Activated T-helper 17 cell treated with anti-CD3 and anti-CD28 coated beads, Interleukin-2, amount 50 U/mL, for 72 hours (primary cell): ENCODE measurements around the gene GOLT1A. TPM values are rescaled to one million over a fixed set of nuclear protein-coding genes. Genes with fewer than 3 reads are reported as not detected.

ENCODE experiments used
- ATAC-seq: fragments of 150-1000 bp; cut with Tn5 transposase; replicated peaks from 2 replicates; pipeline ENCODE4 v1.10.0; 2021; ENCODE audit warnings: mild to moderate bottlenecking, moderate library complexity
- H3K27ac Mint-ChIP-seq: one replicate; pipeline ENCODE4 v1.8.0; 2022; ENCODE audit warnings: mixed read lengths
- H3K27me3 Mint-ChIP-seq: one replicate; pipeline ENCODE4 v1.8.0; 2022; ENCODE audit warnings: mixed read lengths
- H3K36me3 Mint-ChIP-seq: one replicate; pipeline ENCODE4 v1.8.0; 2022; ENCODE audit warnings: low read depth, mild to moderate bottlenecking, mixed read lengths
- H3K4me1 Mint-ChIP-seq: one replicate; pipeline ENCODE4 v1.8.0; 2022; ENCODE audit warnings: mixed read lengths
- H3K4me3 Mint-ChIP-seq: one replicate; pipeline ENCODE4 v1.8.0; 2022; ENCODE audit warnings: mild to moderate bottlenecking, mixed read lengths
- H3K9me3 Mint-ChIP-seq: one replicate; pipeline ENCODE4 v1.8.0; 2022; ENCODE audit warnings: mixed read lengths
- total RNA-seq, 2 donors: library from RNA; stranded (reverse); gene quantifications; one replicate each; pipeline ENCODE4 v1.2.3, GENCODE V29; 2022

The GOLT1A gene
- total RNA-seq, 2 donors from 2014 or later: 0.48 TPM; not detected in 1

DNA sequence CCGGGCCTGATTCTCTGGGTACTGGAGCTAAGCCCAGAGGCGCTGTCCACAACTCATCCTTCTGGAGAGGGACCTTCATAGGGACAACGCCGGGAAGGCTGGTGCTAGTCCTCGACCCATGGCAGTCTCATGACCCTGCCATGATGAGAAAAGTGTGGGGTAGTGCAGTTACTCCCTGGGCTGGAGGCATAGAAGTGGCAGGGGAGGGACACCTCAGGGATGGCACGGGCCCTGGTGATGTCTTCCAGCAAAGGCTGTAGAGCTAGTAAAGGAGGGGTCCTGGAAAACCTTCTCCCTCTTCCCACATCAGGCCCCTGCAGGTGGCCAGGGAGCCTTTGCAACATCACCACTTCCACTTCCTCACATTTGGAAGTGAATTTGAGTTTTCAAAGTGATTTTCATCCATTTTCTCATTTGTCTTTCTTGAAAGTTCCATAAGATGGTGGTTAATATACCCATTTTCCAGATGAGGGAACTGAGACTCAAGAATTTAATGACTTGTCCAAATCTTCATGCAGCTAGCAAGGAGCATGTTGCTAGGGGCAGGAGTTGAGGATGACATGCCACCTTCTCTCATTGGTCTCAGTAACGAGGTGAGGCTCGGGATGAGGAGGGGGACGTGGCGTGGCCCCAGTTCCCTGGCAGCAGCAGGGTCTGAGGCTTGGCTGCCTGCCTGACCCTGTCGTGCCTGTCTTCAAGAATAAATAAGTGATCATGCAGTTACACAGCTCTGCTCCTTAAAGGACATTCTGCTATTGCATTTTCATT is 3.3 kb upstream of the GOLT1A start:
- H3K9me3 Mint-ChIP-seq: peaks cover 3% of the 10 kb centered on the region

DNA sequence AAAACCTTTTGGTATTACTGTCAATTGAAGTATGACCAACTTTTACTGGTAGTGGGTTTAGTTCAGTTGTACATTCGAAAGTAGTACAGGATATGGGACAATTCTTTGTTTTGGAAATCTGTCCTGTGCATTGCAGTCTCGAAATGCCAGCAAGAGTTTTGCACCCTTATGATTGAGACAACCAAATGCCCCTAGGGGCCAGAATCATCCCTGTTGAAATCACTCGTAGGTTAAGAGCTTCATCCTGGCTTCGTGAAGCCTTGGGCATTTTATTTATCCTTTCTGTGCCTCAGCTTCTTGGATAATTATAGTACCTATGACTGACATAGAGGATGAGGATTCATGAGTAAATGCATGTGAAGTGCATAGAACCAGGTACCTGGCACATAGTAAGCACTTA is 2.4 kb upstream of the GOLT1A start:
- H3K27ac Mint-ChIP-seq: no peak overlapping the region
- H3K4me3 Mint-ChIP-seq: no peak overlapping the region
- peaks cover 5% of the 10 kb centered on the region for H3K4me1 Mint-ChIP-seq
- ATAC-seq: no peak
- H3K9me3 Mint-ChIP-seq: peaks cover 3% of the 10 kb centered on the region
- H3K27me3 Mint-ChIP-seq: peaks cover 3% of the 10 kb centered on the region
- no peaks in the 10 kb centered on the region for H3K36me3 Mint-ChIP-seq

More for the DNA sequence above, 3.3 kb upstream of the GOLT1A start:
- H3K4me3 Mint-ChIP-seq: no peak overlapping the region
- H3K27me3 Mint-ChIP-seq: peaks cover 6% of the 10 kb centered on the region
- ATAC-seq: no peak
- peaks cover 5% of the 10 kb centered on the region for H3K4me1 Mint-ChIP-seq
- H3K27ac Mint-ChIP-seq: no peak overlapping the region
- H3K36me3 Mint-ChIP-seq: no peaks in the 10 kb centered on the region

DNA sequence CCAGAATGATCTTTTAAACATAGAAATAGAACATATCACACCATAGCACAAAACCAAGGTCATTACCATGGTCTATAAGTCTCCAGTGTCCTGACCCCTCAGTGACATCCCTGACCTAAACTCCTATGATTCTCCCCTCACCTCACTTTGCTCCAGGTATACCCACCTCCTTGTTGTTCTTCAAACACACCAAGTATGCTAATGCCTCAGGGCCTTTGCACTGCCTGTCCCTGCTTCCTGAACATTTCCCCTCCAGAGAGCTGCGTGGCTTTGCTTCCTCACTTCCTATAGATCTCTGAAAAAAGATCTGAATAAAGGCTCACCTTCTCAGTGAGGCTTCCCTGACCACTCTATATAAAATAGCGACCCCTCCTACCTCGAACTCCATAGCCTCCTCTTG is 1.1 kb downstream of the GOLT1A start:
- no peaks in the 10 kb centered on the region for H3K36me3 Mint-ChIP-seq
- H3K27me3 Mint-ChIP-seq: peaks cover 3% of the 10 kb centered on the region
- no peak for ATAC-seq
- H3K4me3 Mint-ChIP-seq: no peak overlapping the region
- H3K27ac Mint-ChIP-seq: no peak overlapping the region
- peaks cover 3% of the 10 kb centered on the region for H3K9me3 Mint-ChIP-seq
- peaks cover 5% of the 10 kb centered on the region for H3K4me1 Mint-ChIP-seq

DNA sequence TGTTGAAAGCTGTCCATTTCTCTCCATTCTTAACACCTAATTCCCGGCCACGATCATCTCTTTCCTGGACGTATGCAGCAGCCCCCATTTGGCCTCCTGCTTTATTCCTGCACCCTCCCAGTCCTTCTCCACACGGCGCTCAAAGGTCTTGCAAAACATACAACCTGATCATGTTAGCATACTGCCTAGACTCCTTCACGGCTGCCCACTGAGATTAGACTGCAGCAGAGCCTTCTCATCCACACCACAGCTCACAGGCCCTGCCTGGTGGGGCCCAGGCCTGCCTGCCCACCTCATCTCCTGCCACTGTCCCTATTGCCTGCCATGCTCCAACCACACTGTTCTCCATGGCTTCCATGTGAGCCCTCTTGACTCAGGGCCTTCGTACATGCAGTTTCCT is 2.7 kb downstream of the GOLT1A start:
- Mint-ChIP-seq H3K4me1 (peaks cover 5% of the 10 kb centered on the region), H3K27ac (no peak overlapping the region), H3K27me3 (peaks cover 7% of the 10 kb centered on the region), H3K4me3 (no peak overlapping the region), H3K36me3 (no peaks in the 10 kb centered on the region), H3K9me3 (peaks cover 3% of the 10 kb centered on the region)
- ATAC-seq: no peak

DNA sequence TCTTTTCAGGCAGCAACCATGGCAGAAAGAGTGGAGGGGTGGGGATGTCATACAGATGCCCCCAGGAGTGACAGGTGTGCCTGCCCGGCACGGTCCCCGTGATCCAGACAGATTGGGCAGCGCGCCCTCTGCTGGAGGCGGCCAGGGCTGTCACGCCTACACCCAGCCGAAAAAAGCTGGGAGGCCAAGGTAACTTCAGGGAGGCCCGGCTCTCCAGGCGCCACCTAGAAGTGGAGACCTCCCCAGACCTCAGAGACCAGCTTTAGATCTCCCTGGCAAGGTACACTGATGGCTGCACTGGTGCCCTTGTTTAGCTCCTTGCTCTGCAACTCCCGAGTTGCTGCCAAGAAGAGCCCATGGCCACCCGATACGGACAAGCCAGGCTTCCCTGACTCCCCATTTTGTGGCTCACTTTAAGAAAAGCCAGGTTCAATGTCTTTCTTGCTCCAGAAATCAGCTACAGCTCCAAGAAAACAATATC is 6.6 kb downstream of the GOLT1A start:
- Mint-ChIP-seq H3K36me3 (no peaks in the 10 kb centered on the region), H3K4me3 (no peak overlapping the region), H3K27ac (no peak overlapping the region), H3K4me1 (peaks cover 2% of the 10 kb centered on the region), H3K27me3 (peaks cover 26% of the 10 kb centered on the region), H3K9me3 (no peaks in the 10 kb centered on the region)
- ATAC-seq: peak; percentile 94

DNA sequence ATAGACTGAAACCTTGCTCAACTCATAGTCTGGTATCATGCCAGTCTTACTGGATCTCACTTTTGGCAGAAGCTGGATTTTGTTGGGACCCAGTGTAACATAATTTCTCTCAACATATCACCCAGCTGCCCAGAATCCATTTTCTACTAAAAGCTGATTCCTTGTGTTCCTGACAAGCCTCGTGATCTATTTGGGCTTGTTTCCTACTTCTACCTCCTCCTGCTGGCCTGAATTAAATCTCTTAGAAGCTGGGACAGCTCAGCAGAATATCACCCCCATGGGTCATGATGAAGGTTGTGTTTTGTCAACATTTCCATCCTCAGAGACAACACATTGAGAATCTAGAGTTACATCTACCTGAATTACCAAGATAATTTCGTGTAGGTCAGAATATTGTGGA is 7.7 kb downstream of the GOLT1A start:
- Mint-ChIP-seq H3K4me1 (peaks cover 4% of the 10 kb centered on the region), H3K36me3 (no peaks in the 10 kb centered on the region), H3K27ac (no peak overlapping the region), H3K9me3 (no peaks in the 10 kb centered on the region), H3K4me3 (no peak overlapping the region), H3K27me3 (peaks cover 27% of the 10 kb centered on the region)
- ATAC-seq: no peak

DNA sequence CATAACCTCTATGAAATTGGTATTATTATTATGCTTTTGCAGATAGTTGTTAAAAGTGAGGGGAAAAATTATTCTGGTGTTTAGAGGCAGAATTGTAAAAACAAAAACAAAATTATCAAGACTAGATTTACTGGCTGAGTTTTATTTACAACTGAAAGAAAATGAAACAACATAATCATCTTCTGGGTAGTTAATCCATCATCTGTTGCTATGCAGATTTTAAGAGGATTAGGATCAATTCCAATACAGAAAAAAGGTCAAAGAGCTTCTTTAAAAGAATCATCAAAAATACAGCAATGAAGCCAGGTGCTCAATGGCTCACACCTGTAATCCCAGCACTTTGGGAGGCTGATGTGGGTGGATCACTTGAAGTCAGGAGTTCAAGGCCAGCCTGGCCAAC is 8.3 kb downstream of the GOLT1A start:
- H3K9me3 Mint-ChIP-seq: no peaks in the 10 kb centered on the region
- H3K27ac Mint-ChIP-seq: no peak overlapping the region
- H3K36me3 Mint-ChIP-seq: no peaks in the 10 kb centered on the region
- H3K27me3 Mint-ChIP-seq: peaks cover 27% of the 10 kb centered on the region
- H3K4me1 Mint-ChIP-seq: peaks cover 4% of the 10 kb centered on the region
- no peak overlapping the region for H3K4me3 Mint-ChIP-seq
- no peak for ATAC-seq

DNA sequence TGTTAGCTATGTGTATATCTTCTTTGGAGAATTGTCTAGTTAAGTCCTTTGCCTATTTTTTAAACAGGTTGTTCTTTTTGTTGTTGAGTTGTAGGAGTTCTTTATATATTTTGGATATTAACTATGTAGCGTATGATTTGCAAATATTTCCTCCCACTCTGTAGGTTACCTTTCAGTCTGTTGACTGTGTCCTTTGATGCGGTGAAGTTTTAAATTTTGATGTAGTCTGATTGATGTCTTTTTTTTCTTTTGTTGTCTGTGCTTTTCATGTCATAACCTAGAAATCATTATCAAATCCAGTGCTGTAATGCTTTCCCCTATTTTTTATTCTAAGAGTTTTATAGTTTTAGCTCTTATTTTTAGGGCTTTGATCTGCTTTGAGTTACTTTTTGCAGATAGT is 8.8 kb downstream of the GOLT1A start:
- no peak overlapping the region for H3K4me3 Mint-ChIP-seq
- no peak overlapping the region for H3K27ac Mint-ChIP-seq
- peaks cover 27% of the 10 kb centered on the region for H3K27me3 Mint-ChIP-seq
- no peaks in the 10 kb centered on the region for H3K36me3 Mint-ChIP-seq
- H3K9me3 Mint-ChIP-seq: no peaks in the 10 kb centered on the region
- no peak for ATAC-seq
- H3K4me1 Mint-ChIP-seq: peaks cover 4% of the 10 kb centered on the region

DNA sequence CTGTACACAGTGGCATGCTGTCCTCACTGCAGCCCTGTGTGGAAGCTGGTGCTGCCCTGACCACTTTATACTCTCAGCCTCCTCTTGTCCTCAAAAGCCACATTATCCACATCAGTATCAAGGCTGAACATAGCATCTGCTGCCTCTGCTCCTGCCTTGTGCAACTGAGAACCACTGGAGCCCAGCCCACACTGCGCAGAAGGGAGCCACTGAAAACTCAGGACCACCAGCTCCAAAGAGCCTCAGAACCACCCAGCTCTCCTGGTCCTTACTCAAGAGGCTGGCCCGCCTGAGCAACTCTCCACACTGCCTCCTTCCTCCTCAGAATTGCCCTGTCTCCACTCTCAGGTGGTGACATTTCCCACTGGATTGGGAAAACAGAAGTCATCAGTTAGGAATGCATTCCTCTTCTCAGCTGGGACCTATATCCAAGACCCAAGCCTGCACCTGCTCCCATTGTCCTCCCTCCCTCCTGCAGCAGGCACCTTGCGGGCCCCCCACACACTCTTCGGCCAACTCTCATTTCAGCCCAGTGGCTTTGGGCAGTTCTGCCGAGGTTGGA is 10.5 kb downstream of the GOLT1A start:
- no peak for ATAC-seq
- H3K27me3 Mint-ChIP-seq: peaks cover 27% of the 10 kb centered on the region
- no peaks in the 10 kb centered on the region for H3K9me3 Mint-ChIP-seq
- peaks cover 4% of the 10 kb centered on the region for H3K4me1 Mint-ChIP-seq
- no peaks in the 10 kb centered on the region for H3K36me3 Mint-ChIP-seq
- no peak overlapping the region for H3K4me3 Mint-ChIP-seq
- H3K27ac Mint-ChIP-seq: no peak overlapping the region

DNA sequence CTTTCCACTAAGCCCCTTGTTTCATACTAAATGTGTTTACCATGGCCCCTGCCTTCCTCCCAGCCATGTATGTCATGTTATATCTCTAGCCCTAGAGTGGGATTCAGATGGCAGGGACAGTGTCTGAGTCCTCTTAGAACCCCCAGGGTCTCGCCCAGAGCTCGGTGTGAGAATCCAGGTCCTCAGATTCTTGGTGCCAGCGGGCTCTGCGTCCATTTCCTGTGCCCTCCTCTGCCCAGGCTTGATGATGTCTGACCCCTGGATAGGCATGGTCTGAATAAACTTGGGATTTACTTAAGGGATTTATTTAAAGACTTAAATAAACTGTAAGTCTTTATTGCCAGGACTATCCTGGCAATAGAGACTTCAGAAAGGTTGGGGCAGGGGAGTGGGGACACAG is 11.3 kb downstream of the GOLT1A start:
- Mint-ChIP-seq H3K4me1 (peaks cover 4% of the 10 kb centered on the region), H3K27me3 (peaks cover 27% of the 10 kb centered on the region), H3K9me3 (no peaks in the 10 kb centered on the region), H3K4me3 (no peak overlapping the region), H3K27ac (no peak overlapping the region), H3K36me3 (no peaks in the 10 kb centered on the region)
- ATAC-seq: no peak

DNA sequence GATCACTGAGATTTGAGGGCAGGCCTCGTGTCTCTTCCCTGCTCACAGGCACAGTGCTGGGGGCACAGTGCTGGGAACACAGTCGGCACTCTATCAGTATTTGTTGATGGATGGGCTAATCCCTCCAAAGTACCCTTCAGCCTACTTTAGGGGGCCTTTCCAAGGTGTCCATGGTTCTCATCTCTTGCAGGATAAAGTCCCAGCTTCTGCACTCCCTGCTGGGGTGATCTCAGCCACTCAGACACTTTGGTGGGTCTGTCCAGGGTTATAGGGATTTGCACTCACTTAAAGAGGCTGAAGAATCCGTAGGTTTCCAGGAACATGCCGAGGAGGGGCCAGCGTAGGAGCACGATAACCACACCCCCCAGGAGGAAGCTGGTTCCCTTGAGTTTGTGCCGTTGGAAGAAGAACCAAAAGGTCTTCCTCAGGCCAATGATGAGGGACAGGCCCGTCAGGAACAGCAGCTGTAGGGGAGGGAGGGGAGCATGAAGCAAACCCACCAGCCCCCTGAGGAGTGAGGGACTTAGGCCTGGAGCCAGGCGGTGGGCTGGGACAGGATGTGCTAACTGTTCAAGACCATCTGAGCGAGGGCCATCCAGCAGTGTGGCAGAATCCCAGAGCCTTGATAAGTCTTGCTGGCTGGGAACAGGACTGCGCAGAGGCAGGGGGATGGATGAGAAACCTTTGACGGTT is 12.3 kb downstream of the GOLT1A start:
- Mint-ChIP-seq H3K27ac (no peak overlapping the region), H3K36me3 (no peaks in the 10 kb centered on the region), H3K27me3 (peaks cover 23% of the 10 kb centered on the region), H3K4me3 (no peak overlapping the region), H3K9me3 (no peaks in the 10 kb centered on the region), H3K4me1 (peaks cover 4% of the 10 kb centered on the region)
- no peak for ATAC-seq

DNA sequence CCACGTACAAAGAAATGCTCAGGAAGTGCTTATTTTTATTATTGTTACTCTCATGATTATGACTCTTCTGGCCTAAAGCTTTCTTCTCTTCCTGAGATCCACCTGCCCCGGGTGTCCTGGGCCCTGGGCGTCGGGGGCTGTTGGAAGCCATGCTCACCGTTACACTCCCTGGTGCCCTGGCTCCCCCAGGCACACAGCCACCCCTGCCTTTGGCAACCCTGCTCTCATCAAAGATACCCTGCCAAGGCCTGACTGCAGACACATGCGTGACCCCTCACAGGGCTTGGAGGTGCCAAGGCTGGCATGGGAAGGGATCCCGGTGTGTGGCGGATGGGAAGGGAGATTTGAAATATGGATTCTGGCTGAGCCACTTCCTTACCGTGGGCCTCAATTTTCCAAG is 14.2 kb downstream of the GOLT1A start:
- H3K4me1 Mint-ChIP-seq: peaks cover 4% of the 10 kb centered on the region
- no peaks in the 10 kb centered on the region for H3K36me3 Mint-ChIP-seq

DNA sequence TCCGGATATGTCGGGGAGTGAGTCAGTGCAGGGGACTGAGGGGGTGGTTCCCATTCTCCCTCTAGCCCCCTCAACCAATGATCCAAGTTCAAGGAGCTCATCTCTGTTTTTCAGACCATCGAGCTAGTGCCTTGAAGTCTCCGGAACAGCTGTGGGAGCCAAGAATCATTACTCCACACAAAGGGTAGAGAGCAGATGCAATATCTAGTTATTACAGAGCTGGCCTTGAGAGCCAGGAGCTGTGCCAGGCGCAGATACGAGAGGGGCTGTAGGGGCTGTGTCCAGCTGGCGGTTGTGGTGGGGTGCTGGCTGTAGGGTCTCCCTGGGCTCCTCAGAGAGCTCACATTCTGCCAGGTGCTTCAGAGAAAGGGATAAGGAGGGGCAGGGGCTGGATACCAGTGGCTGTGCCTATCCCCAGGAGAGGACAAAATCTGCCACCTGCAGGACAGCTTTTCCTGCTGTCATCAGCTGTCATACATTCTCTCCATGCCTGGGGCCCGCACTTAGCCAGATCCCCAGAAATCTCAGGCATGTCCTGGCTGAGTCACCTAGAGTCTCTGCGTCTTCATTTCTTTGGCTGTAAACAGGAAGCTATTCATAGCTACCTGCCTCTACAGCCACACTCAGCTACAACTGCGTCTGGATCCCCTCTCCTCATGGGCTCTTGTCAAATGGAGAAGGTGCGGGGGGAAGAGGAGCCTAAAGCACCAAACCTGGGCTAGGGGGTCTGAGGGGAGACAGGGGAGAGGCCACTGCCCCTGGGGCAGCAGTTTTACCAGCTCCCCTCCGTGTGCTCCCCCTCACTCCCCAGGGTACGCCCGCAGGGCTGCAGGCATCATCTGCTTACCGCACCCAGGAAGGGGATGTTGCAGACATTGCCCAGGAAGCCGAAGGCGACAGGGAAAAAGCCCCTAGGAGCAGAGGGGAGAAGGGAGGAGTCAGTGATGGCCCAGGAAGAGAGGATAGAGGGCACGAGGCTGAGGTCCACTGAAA is 15.1 kb downstream of the GOLT1A start:
- peaks cover 4% of the 10 kb centered on the region for H3K4me1 Mint-ChIP-seq
- ATAC-seq: peak; percentile 70
- H3K4me3 Mint-ChIP-seq: no peak overlapping the region
- no peak overlapping the region for H3K27ac Mint-ChIP-seq
- no peaks in the 10 kb centered on the region for H3K9me3 Mint-ChIP-seq
- H3K27me3 Mint-ChIP-seq: peaks cover 4% of the 10 kb centered on the region
- no peaks in the 10 kb centered on the region for H3K36me3 Mint-ChIP-seq

More for the DNA sequence above, 14.2 kb downstream of the GOLT1A start:
- H3K27me3 Mint-ChIP-seq: peaks cover 12% of the 10 kb centered on the region
- no peak overlapping the region for H3K27ac Mint-ChIP-seq
- no peak for ATAC-seq
- H3K4me3 Mint-ChIP-seq: no peak overlapping the region
- H3K9me3 Mint-ChIP-seq: no peaks in the 10 kb centered on the region

DNA sequence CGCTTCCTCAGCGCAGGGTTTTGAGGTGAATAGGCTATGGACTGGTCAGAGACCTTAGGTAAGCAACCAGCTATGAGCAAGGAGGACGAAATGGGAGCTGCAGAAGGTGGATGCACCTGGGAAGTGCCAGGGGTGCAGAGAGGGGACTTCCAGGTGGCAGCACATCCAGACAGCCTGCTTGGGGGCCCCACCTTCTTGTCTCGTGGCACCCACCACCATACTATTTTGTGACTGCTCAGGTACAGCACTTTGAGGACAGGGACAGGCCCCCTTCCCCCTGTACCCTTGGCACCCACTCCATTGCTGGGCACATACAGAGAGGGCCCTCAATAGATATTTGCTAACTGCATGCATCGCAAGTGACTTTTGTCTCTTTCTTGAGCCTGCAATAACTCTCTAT is 16.7 kb downstream of the GOLT1A start:
- Mint-ChIP-seq H3K4me1 (peaks cover under 1% of the 10 kb centered on the region), H3K27me3 (peaks cover 7% of the 10 kb centered on the region), H3K9me3 (no peaks in the 10 kb centered on the region), H3K4me3 (no peak overlapping the region), H3K36me3 (no peaks in the 10 kb centered on the region), H3K27ac (no peak overlapping the region)
- ATAC-seq: no peak
